AG04449 (cell line): Measurements from ENCODE around the gene ARHGAP12.
A peak's percentile ranks its signal among the peaks of the same experiment; 100 is the strongest.

Experiments used
- CTCF ChIA-PET: fragments of 350-600 bp; formaldehyde crosslinking; extraction: SDS; loops from one replicate; lab custom pipeline; 2021; ENCODE audit warnings: antibody characterized with exemption; lab: Yijun Ruan, JAX
- POLR2A ChIA-PET: fragments of 400-600, 350-600 bp; formaldehyde crosslinking; extraction: SDS; loops from one replicate; lab custom pipeline; 2020; ENCODE audit warnings: antibody characterized with exemption, inconsistent platforms; lab: Yijun Ruan, JAX
- DNase-seq: peaks from one replicate; pipeline ENCODE4 v3.0.0-alpha.2; 2010; ENCODE audit warnings: low read depth, low spot score
- H3K4me3 ChIP-seq: 2 replicates; pipeline ENCODE4 v1.5.1; 2011; ENCODE audit warnings: low read depth, mild to moderate bottlenecking, control low read depth, low read length
- TF ChIP-seq, protein P1 (sequence below): IDR thresholded peaks from one replicate; pipeline ENCODE4 v1.5.1; 2011; ENCODE audit warnings: mild to moderate bottlenecking, moderate library complexity, low read length, control low read depth, inconsistent platforms; ENCODE audit not compliant: insufficient read depth; ENCODE audit errors: missing control alignments

ARHGAP12 gene

DNA sequence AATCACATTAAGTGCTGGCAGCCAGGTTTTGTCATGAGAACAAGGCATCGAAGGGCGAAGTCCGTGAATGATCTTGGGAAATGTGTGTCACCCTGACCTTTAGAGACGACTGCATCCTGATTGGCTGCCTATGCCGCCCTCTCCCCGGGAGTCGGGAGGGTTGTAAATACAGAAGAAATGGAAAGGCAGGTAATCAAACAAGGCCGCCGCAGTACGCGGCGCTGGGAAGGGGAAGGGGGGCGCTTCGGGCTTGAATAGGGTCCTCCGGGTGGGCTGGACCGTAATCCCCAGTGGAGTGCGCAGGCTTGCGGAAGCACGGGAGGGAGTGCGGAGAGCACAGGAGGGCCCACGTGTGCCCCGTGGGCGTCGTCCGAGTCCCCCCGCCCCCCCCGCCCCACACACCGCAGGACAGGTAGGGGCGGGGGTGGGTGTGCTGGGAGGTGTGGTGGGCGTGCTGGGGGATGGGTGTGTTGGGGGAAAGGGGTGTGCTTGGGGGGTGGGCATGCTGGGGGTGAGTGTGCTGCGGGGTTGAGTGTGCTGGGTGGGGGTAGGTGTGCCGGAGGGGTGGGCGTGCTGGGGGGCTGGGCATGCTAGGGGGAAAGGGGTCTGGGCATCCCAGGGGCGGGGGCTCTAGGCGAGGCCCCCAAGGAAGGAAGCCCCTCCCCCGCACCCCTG, 169.4 kb downstream of the ARHGAP12 start:
- ChIA-PET POLR2A (interaction anchor here (0.9 to 1.0 kb wide), 2 partner anchors 10 to 14 kb away, joined by 3 to 5 read pairs; no protein-coding TSS in a partner anchor), CTCF (no interaction called here)
- no peak for DNase-seq
- TF ChIP-seq, protein P1, sequence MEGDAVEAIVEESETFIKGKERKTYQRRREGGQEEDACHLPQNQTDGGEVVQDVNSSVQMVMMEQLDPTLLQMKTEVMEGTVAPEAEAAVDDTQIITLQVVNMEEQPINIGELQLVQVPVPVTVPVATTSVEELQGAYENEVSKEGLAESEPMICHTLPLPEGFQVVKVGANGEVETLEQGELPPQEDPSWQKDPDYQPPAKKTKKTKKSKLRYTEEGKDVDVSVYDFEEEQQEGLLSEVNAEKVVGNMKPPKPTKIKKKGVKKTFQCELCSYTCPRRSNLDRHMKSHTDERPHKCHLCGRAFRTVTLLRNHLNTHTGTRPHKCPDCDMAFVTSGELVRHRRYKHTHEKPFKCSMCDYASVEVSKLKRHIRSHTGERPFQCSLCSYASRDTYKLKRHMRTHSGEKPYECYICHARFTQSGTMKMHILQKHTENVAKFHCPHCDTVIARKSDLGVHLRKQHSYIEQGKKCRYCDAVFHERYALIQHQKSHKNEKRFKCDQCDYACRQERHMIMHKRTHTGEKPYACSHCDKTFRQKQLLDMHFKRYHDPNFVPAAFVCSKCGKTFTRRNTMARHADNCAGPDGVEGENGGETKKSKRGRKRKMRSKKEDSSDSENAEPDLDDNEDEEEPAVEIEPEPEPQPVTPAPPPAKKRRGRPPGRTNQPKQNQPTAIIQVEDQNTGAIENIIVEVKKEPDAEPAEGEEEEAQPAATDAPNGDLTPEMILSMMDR, result no peak
- H3K4me3 ChIP-seq, result peak overlapping the region; percentile 89

GRCh38 chr10:31758495-31758894, 170.1 kb downstream of the ARHGAP12 start:
- POLR2A ChIA-PET, result no interaction called here
- CTCF ChIA-PET, result no interaction called here
- no peak for DNase-seq
- TF ChIP-seq, protein P1, result no peak
- H3K4me3 ChIP-seq, result no peak overlapping the region

- TF ChIP-seq, protein P1, result no peak
- ChIA-PET POLR2A (no interaction called here), CTCF (interaction anchor here (1.0 kb wide), 1 partner anchor 12 kb away, joined by 3 read pairs; no protein-coding TSS in a partner anchor)
- no peak for DNase-seq
- H3K4me3 ChIP-seq, result no peak overlapping the region
These were observed 170.8 kb downstream of the ARHGAP12 start for GRCh38 chr10:31757831-31758230.

DNA sequence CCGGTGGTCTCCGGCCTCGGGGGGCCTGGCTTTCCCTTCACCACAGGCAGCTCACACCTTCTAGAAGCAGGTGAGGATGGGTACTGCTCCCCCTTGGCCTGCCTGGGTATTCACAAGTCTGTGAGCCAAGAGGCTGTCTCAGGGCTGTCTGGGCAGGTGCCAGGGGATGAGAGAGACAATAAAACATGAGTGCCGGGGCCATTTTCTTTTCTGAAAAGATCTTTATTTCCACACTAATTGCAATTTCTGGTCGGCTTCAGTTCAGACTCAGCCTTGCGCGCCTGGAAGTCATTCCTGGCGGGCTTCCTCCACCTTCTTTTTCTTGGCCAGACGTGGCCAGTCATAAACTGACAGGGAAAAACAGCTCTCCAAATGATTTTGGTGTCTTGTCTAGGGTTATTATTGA, 171.2 kb downstream of the ARHGAP12 start:
- no peak overlapping the region for H3K4me3 ChIP-seq
- TF ChIP-seq, protein P1, result no peak
- POLR2A ChIA-PET, result no interaction called here
- CTCF ChIA-PET, result interaction anchor here (0.5 to 1.0 kb wide), 2 partner anchors 11 to 50 kb away, joined by 3 read pairs; no protein-coding TSS in a partner anchor
- no peak for DNase-seq

GRCh38 chr10:31756729-31757110, 171.9 kb downstream of the ARHGAP12 start:
- ChIA-PET CTCF (interaction anchor here (0.5 to 1.0 kb wide), 2 partner anchors 11 to 51 kb away, joined by 3 read pairs; no protein-coding TSS in a partner anchor), POLR2A (no interaction called here)
- no peak for DNase-seq
- H3K4me3 ChIP-seq, result no peak overlapping the region
- TF ChIP-seq, protein P1, result no peak

DNA sequence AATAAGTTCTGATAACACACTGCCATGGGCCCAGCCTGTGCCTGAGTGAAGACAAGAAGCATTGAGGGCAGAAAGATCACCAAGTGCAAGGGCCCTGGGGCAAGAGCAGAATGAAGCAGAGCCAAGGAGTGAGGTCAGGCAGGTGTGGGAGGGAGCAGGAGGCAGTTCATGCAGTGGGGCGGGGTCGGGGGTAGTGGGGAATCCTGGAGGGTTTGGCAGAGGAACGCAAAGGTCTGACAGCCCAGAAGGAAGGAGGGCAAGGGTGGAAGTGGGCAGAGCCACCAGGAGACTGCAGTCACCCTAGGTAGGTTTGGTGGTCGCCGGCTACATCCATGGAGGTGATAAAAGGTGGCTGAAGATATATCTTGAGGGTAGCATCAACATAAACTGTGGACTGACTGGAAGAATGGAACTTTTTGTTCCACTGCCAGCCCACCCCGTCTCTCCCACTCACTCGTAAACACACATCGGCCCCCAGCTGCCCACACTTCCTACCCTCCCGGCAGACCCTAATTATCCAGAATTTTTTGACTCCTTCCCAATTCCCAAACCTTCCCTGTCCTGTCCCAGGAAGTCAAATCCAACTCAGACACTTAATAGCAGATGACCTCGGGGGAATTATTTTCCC, 172.4 kb downstream of the ARHGAP12 start:
- DNase-seq, result no peak
- CTCF ChIA-PET, result no interaction called here
- POLR2A ChIA-PET, result no interaction called here
- TF ChIP-seq, protein P1, result no peak
- no peak overlapping the region for H3K4me3 ChIP-seq
